ENCODE results near the gene NRG3. TPM values are rescaled to one million over a fixed set of nuclear protein-coding genes. Genes with fewer than 3 reads are reported as not detected.

The NRG3 gene
- polyA plus RNA-seq, 3 donors from 2014 or later = not detected

DNA sequence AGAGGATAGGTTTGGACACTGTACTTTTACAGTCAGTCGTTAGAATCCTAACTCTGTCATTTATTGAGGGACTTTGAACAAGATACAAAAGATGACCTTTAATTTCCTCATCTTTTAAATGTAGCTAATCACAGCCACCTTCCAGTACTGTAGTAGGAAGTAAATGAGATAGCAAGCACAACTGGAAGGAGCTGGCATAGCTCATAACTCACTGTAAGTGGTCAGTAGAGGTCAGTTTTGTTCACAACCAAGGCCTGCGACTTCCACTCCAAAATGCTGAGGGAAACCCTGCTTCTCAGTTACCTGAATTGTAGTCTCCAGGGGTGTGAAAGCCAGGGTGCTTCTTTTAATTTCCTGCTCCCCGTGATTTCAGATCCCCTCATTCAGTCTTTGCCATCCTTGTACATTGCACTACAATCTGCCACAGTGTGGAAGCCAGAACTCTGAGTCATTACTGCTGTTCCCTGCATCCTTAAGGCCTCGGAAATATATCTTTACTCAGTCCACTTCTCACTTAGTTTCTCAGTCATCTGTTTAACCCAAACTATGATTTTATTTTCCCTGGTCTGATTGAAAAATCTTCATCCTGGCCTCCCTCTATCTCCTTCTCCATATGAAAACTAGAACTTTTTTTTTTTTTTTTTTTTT lies 361.2 kb downstream of the NRG3 start:
- H3K36me3 Mint-ChIP-seq = peaks cover 0 to 3% (median 0%) of the 10 kb centered on the region in 3 donors
- H3K4me1 Mint-ChIP-seq = no peaks in the 10 kb centered on the region
- H3K9me3 Mint-ChIP-seq = peaks cover 5 to 47% (median 13%) of the 10 kb centered on the region in 6 donors
- no peak for DNase-seq
- no peak overlapping the region for H3K4me3 Mint-ChIP-seq
- H3K27ac Mint-ChIP-seq = no peak overlapping the region
- peaks cover 0 to 1% (median 0%) of the 10 kb centered on the region in 3 donors for H3K27me3 Mint-ChIP-seq (ENCODE audit: low read depth in 3 of 3)

DNA sequence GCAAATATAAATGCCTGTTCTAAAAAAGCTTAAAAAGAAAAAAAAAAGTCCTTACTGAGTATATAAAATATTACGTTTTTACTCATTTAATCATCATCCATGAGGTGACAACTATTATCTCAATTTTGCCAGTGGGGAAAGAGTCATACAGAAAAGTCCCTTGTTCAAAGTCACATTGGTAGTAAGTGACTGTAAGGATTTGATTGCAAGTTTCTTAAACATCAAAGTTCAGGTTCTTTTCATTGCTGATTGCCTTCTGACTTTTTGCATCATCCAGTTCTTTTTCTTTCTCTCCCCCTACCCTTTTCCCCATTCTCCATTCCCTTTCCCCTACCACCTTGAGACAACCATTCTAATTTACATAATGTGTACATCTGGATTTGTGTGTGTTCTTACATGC lies 363.3 kb downstream of the NRG3 start:
- H3K4me1 Mint-ChIP-seq = no peaks in the 10 kb centered on the region
- H3K9me3 Mint-ChIP-seq = peaks cover 6 to 53% (median 14%) of the 10 kb centered on the region in 6 donors
- H3K36me3 Mint-ChIP-seq = no peaks in the 10 kb centered on the region
- H3K4me3 Mint-ChIP-seq = no peak overlapping the region
- no peak overlapping the region for H3K27ac Mint-ChIP-seq
- peaks cover 0 to 1% (median 0%) of the 10 kb centered on the region in 3 donors for H3K27me3 Mint-ChIP-seq (ENCODE audit: low read depth in 3 of 3)
- no peak for DNase-seq

DNA sequence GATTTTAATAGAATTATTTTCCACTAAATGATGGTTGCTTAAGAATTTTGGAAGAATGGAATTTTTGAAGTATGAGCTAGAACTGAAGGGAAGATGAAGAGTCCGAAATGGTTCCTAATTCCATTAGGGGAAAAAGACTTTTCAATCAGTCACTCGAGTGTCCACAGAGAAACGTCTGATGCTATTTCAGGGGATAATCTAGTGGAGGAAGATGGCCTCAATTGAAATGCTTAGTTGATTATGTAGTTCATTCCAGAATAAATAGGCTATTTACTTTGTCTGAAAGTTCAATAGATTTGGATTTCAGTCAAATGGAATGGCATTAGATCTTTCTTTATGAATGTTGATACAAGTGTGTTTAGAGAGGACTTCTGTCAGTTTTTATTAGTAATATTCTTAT lies 365.4 kb downstream of the NRG3 start:
- Mint-ChIP-seq H3K27me3 (ENCODE audit: low read depth in 3 of 3) (no peaks in the 10 kb centered on the region), H3K4me3 (no peak overlapping the region), H3K4me1 (no peaks in the 10 kb centered on the region), H3K36me3 (peaks cover 0 to 5% (median 0%) of the 10 kb centered on the region in 3 donors), H3K27ac (no peak overlapping the region), H3K9me3 (peaks cover 3 to 40% (median 14%) of the 10 kb centered on the region in 6 donors)
- DNase-seq = no peak

DNA sequence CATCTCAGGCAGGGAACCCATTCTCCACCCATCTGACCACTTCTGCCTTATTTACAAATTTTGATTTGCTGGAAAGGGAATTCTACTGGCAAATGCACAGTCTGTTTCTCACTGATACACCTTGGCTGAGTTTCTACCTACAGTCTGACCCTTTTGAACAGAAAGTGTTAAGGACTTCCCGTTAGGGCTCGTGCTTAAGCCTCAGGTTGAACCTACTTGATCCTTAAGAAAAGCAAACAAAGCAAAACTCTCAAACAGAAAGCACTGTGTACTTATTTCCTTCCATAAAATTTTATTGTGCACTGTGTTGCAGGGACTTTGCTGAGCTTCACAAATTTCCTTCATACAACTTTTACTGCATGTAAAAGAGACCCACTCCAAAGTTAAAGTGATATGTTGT lies 367.8 kb downstream of the NRG3 start:
- Mint-ChIP-seq H3K27ac (no peak overlapping the region), H3K4me3 (no peak overlapping the region), H3K9me3 (peaks cover 5 to 37% (median 12%) of the 10 kb centered on the region in 6 donors), H3K4me1 (no peaks in the 10 kb centered on the region), H3K36me3 (peaks cover 0 to 5% (median 0%) of the 10 kb centered on the region in 3 donors), H3K27me3 (ENCODE audit: low read depth in 3 of 3) (no peaks in the 10 kb centered on the region)
- DNase-seq = no peak

- H3K9me3 Mint-ChIP-seq = peaks cover 7 to 39% (median 10%) of the 10 kb centered on the region in 6 donors
- H3K27ac Mint-ChIP-seq = no peak overlapping the region
- no peak for DNase-seq
- H3K4me1 Mint-ChIP-seq = no peaks in the 10 kb centered on the region
- no peak overlapping the region for H3K4me3 Mint-ChIP-seq
- H3K36me3 Mint-ChIP-seq = peaks cover 0 to 5% (median 0%) of the 10 kb centered on the region in 3 donors
- no peaks in the 10 kb centered on the region for H3K27me3 Mint-ChIP-seq (ENCODE audit: low read depth in 3 of 3)
Observed at GRCh38 chr10:82245157-82245556, 370.2 kb downstream of the NRG3 start.

- Mint-ChIP-seq H3K36me3 (peaks cover 0 to 5% (median 0%) of the 10 kb centered on the region in 3 donors), H3K27ac (no peak overlapping the region), H3K27me3 (ENCODE audit: low read depth in 3 of 3) (no peaks in the 10 kb centered on the region), H3K9me3 (peaks cover 7 to 39% (median 12%) of the 10 kb centered on the region in 6 donors), H3K4me3 (no peak overlapping the region), H3K4me1 (no peaks in the 10 kb centered on the region)
- DNase-seq = no peak
Observed at GRCh38 chr10:82245906-82246560, 371.0 kb downstream of the NRG3 start.

GRCh38 chr10:82249141-82249540 lies 374.1 kb downstream of the NRG3 start:
- H3K4me1 Mint-ChIP-seq = no peaks in the 10 kb centered on the region
- H3K27me3 Mint-ChIP-seq (ENCODE audit: low read depth in 3 of 3) = no peaks in the 10 kb centered on the region
- no peak overlapping the region for H3K27ac Mint-ChIP-seq
- peaks cover 0 to 3% (median 0%) of the 10 kb centered on the region in 3 donors for H3K36me3 Mint-ChIP-seq
- H3K4me3 Mint-ChIP-seq = no peak overlapping the region
- peaks cover 7 to 37% (median 18%) of the 10 kb centered on the region in 6 donors for H3K9me3 Mint-ChIP-seq
- DNase-seq = no peak

DNA sequence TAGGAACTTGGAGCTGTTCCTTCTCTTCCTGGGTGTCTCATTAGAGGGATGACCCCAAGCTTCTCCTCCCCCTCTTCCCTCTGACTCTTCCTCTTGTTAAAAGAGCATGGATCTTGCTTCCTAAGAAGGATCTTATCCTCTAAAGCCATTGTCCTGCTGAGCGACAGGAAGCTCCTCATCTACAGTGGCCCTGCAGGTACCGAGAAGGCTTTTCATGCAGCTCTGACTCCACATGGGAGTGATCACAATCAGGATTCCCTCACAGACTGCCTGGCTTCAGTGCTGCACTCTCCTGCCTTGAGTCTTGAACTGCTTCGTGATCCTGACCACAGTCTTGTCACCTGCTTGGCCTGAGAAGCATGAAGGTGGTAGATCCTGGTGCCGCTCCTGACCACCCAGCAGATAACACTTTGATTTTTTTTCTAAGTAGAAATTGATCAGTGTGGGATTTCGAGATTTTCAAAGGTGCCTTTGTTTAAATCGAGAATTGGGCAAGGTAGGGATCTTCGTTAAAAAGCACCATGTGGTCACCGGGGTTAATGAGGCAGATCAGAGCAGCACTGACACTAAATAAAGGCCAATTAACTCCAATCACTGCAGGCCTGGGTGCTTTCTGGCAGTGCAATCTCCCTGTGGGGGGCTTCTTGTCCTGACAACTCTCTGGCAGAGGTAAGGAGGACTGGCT lies 376.4 kb downstream of the NRG3 start:
- Mint-ChIP-seq H3K27ac (no peak overlapping the region), H3K36me3 (no peaks in the 10 kb centered on the region), H3K9me3 (peaks cover 2 to 38% (median 19%) of the 10 kb centered on the region in 6 donors), H3K4me3 (no peak overlapping the region), H3K27me3 (ENCODE audit: low read depth in 3 of 3) (no peaks in the 10 kb centered on the region), H3K4me1 (no peaks in the 10 kb centered on the region)
- DNase-seq = no peak

DNA sequence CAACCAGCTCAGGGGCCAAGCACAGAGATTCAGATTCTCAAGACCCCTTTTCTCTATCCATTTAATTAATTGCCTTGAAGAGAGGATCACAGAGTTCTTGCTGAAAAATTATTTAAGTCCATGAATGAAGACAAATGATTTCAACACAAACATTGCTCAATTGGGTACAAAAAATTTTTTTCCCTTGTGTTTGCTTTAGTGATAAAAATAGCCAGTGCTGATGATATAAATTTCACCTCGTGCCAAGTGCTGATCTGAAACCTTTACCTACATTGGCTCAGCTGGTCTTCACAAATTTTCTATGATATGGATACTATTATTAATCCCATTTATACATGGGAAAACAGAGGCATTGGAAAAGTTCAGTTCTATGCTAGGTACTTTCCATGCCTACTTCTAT lies 377.1 kb downstream of the NRG3 start:
- Mint-ChIP-seq H3K4me1 (no peaks in the 10 kb centered on the region), H3K27ac (no peak overlapping the region), H3K9me3 (peaks cover 2 to 42% (median 20%) of the 10 kb centered on the region in 6 donors), H3K4me3 (no peak overlapping the region), H3K36me3 (no peaks in the 10 kb centered on the region), H3K27me3 (ENCODE audit: low read depth in 3 of 3) (no peaks in the 10 kb centered on the region)
- DNase-seq = no peak

DNA sequence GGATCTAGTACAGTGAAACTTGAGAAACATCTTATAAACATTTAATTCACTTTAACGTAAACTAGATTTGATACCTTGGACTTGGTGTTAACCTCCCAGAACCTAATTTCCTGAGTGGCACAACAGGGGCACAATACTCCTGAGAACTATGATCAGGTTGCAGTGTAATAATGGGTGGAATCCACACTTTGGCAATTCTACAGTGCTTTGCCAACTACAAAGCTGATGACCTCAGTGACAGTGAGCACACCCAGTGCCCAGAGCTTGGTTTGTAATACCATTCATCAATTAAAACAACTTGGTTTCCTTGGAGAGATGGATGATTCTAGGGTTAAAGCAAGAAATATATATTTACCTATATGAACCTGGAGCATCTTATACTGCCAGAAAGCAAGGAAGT lies 379.2 kb downstream of the NRG3 start:
- no peaks in the 10 kb centered on the region for H3K36me3 Mint-ChIP-seq
- no peak overlapping the region for H3K27ac Mint-ChIP-seq
- H3K27me3 Mint-ChIP-seq (ENCODE audit: low read depth in 3 of 3) = no peaks in the 10 kb centered on the region
- DNase-seq = no peak
- no peak overlapping the region for H3K4me3 Mint-ChIP-seq
- no peaks in the 10 kb centered on the region for H3K4me1 Mint-ChIP-seq
- peaks cover 0 to 39% (median 21%) of the 10 kb centered on the region in 6 donors for H3K9me3 Mint-ChIP-seq

- Mint-ChIP-seq H3K27me3 (ENCODE audit: low read depth in 3 of 3) (no peaks in the 10 kb centered on the region), H3K4me1 (no peaks in the 10 kb centered on the region), H3K27ac (no peak overlapping the region), H3K4me3 (peak overlapping the region in 1 of 5 donors; percentile 22), H3K9me3 (peaks cover 0 to 32% (median 19%) of the 10 kb centered on the region in 6 donors), H3K36me3 (no peaks in the 10 kb centered on the region)
- DNase-seq = no peak
Observed at GRCh38 chr10:82256275-82256674, 381.3 kb downstream of the NRG3 start.

DNA sequence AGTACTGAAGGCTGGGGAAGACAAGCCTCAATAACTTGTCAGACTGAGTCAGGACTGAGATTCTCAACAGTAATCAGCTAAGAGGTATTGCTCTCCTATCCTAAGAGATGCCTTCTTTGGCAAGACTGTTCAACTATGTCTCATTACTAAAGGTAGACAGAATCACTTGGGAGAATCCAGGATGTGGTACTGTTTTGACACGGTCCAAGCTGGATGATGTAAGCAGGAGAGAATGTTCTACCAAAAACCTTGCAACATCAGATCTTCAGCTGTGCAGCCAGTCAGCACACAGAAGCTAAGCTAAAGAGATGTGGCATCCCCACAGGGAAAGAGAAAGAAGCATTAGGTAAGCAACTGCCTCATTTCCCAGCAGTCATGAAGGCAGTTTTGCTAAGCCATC lies 391.4 kb downstream of the NRG3 start:
- no peaks in the 10 kb centered on the region for H3K36me3 Mint-ChIP-seq
- peaks cover 7 to 57% (median 23%) of the 10 kb centered on the region in 6 donors for H3K9me3 Mint-ChIP-seq
- no peaks in the 10 kb centered on the region for H3K27me3 Mint-ChIP-seq (ENCODE audit: low read depth in 3 of 3)
- no peak for DNase-seq
- no peak overlapping the region for H3K27ac Mint-ChIP-seq
- no peaks in the 10 kb centered on the region for H3K4me1 Mint-ChIP-seq
- H3K4me3 Mint-ChIP-seq = no peak overlapping the region

- Mint-ChIP-seq H3K36me3 (no peaks in the 10 kb centered on the region), H3K4me3 (no peak overlapping the region), H3K27ac (no peak overlapping the region), H3K27me3 (ENCODE audit: low read depth in 3 of 3) (no peaks in the 10 kb centered on the region), H3K9me3 (peaks cover 7 to 53% (median 21%) of the 10 kb centered on the region in 6 donors), H3K4me1 (no peaks in the 10 kb centered on the region)
- DNase-seq = no peak
Observed at GRCh38 chr10:82267014-82267413, 392.0 kb downstream of the NRG3 start.

DNA sequence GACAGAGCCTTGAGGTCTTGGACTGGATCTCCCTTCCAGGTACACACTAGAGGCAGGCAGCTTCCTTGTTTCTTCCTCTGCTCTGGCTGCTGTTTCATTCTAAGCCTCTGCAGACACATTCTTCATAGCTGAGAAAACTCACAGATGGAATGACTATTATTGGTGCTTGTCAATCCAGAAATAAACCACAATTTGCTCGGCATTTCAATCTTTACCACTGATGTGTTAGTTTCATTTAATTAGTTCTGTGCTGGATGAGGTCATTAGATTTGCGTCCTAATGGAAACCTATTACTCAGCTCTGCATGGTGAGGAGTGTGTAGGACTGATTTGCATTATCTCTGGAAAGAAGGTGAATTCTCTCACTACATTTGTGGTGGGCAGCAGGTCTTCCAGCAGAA lies 392.5 kb downstream of the NRG3 start:
- DNase-seq = no peak
- Mint-ChIP-seq H3K4me3 (no peak overlapping the region), H3K27me3 (ENCODE audit: low read depth in 3 of 3) (no peaks in the 10 kb centered on the region), H3K9me3 (peaks cover 7 to 55% (median 21%) of the 10 kb centered on the region in 6 donors), H3K4me1 (no peaks in the 10 kb centered on the region), H3K36me3 (no peaks in the 10 kb centered on the region), H3K27ac (no peak overlapping the region)
